Ecto neural progenitor cell (in vitro differentiated cells): ENCODE results near the gene DGKE.

ENCODE experiments used
- DNase-seq: peaks from one replicate; pipeline ENCODE4 v3.0.0-alpha.2; 2018; ENCODE audit warnings: low spot score

DGKE gene

GRCh38 chr17:56914581-56915273, 80.8 kb downstream of the DGKE start:
- DNase-seq: no peak

GRCh38 chr17:56917559-56918296, 83.8 kb downstream of the DGKE start:
- DNase-seq: no peak

- DNase-seq: no peak
Measured at GRCh38 chr17:56918916-56919315, 85.0 kb downstream of the DGKE start.
